GM19397 (cell line): ENCODE measurements around the gene CCDC116.

Experiments
- ATAC-seq: cut with Tn5 transposase; IDR thresholded peaks from one replicate; pipeline ENCODE4 v1.9.1; 2021; ENCODE audit warnings: mild to moderate bottlenecking, moderate library complexity; ENCODE audit not compliant: unreplicated experiment

Gene CCDC116

DNA sequence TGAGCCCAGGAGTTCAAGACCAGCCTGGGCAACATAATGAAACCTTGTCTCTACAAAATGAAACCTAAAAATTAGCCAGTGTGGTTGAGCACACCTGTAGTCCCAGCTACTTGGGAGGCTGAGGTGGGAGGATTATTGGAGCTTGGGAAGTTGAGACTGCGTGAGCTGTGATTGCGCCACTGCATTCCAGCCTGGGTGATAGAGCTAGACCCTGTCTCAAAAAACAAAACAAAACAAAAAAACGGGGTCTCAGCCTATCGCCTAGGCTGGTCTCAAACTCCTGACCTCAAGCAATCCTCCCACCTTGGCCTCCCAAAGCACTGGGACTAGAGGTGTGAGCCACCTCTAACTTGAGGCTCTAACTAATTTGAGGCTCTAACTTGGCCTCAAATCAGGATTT is 46.8 kb downstream of the CCDC116 start:
- ATAC-seq = no peak

DNA sequence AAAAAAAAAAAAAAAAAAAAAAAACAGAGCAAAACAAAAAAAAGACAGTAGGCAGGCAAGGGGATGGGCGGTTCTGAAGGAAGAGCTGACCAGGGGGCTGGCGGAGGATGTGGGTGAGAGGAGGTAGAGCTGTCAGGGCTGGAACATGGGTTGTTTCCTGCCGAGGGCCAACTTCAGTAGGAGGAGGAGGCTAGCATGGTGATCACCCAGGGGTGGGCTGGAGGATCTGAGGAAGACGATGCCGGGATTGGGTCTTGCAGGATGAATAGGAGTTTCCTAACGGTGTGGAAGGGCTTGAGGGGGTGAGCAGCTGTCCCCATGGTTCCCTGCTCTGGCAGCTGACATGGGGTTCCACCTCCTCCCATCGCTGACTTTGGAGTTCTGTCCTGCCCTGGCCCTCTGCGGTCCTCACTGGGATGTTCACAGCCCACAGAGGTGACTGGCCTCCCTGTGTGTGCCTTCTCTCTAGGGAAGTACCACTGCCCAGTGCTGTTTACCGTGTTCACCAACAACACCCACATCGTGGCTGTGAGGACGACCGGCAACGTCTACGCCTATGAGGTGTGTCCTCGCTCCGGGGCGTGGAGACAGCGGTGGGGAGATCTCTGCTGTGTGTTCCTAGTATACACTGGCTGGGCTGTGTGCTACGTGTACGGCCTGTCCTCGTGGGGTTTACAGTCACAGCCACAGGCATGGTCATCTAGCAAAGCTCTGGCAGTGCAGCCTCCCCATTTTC is 48.4 kb downstream of the CCDC116 start:
- no peak for ATAC-seq

DNA sequence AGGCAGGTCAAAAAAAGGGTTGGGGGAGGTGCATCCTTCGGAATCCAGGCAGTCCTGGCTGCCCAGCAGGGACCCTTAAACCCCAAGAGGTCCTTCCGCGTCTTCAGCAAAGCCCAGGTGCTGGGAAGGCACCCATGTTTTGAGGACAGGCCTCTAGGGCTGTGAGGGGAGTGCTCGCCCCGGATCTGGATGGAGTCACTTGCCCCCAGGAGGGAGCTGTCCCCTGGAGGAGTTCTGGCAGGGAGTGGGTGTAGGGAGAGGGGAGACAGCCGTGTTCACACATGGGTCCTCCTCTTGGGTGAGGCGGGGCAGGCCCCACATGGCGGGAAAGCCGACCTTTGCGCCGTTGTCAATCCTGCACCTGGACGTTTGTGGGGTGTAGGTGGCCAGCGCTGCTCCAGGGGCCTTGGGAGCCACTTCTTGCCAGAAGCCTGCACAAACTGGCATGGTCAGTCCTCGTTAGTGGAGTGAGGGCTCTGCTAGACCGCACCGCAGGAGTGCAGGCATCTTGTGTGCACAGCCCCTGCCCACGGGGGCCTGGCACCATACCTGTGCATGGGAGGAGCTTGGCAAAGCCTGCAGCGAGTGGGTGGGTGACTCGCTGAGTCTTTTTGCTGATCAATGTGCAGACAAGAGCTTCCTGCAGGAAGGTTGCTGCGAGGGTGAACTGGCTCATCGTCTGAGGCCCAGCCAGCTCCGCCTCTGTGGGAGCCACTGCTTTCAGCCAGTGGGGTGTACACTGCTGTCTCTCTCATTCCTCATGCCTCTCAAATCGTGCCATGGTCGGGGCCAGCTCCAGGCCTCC is 49.2 kb downstream of the CCDC116 start:
- no peak for ATAC-seq

DNA sequence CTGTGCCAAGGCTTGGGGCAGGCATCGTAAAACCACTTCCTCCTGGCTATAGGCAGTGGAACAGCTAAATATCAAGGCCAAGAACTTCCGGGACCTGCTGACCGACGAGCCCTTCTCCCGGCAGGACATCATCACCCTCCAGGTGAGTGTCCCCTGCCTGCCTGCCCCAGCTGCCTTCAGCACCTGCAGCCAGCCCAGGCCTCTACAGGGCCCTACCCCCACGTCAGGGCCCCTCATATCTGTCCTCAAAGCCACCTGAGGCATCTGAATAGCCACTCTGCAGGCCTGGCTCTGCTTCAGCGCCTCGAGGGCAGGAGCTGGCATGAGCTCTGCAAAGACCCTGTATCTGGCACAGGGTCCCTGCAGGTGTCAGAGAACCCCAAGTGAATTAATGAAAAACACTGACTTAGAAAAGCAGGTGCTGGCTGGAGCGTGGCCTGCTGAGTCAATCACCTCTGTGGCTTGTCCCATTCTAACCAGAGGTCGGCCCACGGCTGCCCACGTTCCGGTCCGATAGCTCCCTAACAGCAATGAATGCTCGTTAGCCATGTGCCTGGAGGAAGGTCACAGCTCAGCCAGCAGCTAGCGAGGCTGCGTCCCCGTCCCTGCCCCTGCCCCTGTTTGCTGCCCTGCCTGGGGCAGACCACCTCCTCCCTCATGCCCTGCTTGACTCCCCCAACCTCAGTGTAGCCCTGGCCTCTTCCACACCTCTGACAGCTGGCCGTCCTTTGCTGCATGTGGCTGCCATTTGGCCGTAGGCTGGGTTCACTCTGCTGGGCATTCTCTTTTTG is 50.0 kb downstream of the CCDC116 start:
- ATAC-seq = no peak

DNA sequence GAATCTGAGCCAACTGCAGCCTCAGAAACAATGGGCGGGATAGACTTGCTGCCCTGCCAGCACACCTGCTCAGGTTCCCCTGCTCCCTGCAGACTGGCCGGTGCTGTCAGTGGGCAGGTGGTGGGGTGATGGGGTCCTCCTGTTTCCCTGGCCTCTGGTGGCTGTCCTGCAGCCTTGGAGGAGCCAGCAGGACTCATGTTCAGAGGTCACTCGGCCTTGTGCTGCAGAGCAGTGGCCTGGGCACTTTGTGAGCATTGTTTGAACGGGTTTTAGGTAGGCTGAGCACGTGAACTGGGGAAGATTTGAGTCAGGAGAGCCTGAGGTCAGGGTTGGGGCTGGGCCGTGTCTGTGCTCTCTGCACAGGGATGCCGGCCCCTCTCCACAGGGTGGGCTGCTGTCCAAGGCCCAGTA is 50.8 kb downstream of the CCDC116 start:
- no peak for ATAC-seq

DNA sequence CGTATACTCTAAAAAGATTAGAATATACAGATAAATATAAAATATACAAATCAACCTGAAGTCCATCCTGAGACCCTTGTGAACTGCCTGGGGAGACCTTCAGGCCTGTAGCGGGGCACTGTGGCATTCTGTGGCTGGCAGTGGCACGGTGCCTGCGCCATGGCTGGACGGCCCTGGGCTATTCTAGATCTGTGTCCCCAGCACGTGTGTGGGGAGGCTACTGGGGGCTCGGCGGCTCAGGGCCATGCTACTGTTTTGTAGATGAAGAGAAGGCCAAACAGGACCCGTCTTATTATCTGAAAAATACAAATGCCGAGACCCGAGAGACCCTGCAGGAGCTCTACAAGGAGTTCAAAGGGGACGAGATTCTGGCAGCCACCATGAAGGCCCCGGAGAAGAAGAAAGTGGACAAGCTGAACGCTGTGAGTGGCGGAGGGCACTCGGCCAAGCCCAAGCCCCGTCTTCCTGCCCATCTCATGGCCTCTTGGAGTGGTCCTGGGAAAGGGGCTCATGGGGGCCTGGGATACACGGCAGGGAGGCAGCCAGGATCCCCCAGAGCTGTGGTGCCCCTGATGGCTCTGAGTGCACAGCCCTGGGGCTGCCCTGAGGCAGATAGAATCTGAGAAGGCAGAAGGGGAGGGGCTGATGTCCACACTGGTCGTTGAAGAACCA is 52.1 kb downstream of the CCDC116 start:
- no peak for ATAC-seq

DNA sequence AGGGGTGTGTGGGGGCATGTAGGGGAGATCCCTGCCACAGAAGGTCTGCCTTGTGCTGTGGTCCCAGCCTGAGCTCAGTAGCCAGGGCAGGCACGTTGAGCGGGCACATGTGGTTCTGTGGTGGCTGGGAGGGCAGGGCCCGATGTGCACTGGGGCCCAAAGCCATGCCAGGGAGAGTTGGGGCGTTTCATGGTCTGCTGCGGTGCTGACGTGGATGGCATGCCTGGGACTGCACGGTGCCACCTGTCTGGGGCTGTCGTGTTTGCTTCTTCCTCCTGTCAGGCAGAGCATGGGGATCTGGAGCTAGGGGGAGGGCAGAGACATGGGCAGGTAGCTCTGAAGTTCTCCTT is 52.6 kb downstream of the CCDC116 start:
- ATAC-seq = no peak

DNA sequence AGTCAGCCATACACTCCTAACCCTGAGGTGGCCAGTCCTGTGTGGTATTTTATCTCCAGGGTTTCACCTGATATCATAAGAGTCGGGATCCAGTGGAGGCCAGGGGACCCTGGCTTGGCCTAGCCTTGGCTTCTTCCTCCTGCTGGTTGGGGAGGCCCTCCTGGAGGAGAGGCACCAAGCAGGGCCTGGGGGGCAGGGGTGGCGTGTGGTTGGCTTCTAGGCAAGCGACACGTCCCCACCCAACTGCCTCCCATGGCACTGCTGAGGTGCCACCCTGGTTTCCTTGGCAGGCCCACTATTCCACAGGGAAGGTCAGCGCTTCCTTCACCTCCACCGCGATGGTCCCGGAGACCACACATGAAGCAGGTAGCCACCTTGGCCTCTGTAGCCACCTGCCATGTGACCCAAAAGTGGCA is 53.6 kb downstream of the CCDC116 start:
- no peak for ATAC-seq
